Rectal smooth muscle tissue (tissue), 1 donor: Measurements from ENCODE around the gene HMG20A.

Source experiments
- H3K27ac ChIP-seq: one replicate; pipeline ENCODE4 v1.7.0; 2013; ENCODE audit warnings: low read depth, low read length, inconsistent platforms
- H3K27me3 ChIP-seq: one replicate; pipeline ENCODE4 v1.7.0; 2013; ENCODE audit warnings: low read length; ENCODE audit not compliant: control insufficient read depth, insufficient read depth
- H3K36me3 ChIP-seq: one replicate; pipeline ENCODE4 v1.7.0; 2013; ENCODE audit warnings: low read length; ENCODE audit not compliant: control insufficient read depth, insufficient read depth
- H3K4me1 ChIP-seq: one replicate; pipeline ENCODE4 v1.7.0; 2013; ENCODE audit warnings: low read length; ENCODE audit not compliant: control insufficient read depth, insufficient read depth
- H3K4me3 ChIP-seq: one replicate; pipeline ENCODE4 v1.7.0; 2013; ENCODE audit warnings: low read length
- H3K9ac ChIP-seq: one replicate; pipeline ENCODE4 v1.7.0; 2013; ENCODE audit warnings: low read length

Gene HMG20A

GRCh38 chr15:77454951-77455350, 34.3 kb downstream of the HMG20A start:
- no peaks in the 10 kb centered on the region for H3K27me3 ChIP-seq
- peaks cover 11% of the 10 kb centered on the region for H3K4me1 ChIP-seq
- H3K9ac ChIP-seq = no peak overlapping the region
- peaks cover 2% of the 10 kb centered on the region for H3K36me3 ChIP-seq
- H3K27ac ChIP-seq = peak overlapping the region; percentile 4
- no peak overlapping the region for H3K4me3 ChIP-seq

GRCh38 chr15:77455696-77456321, 35.1 kb downstream of the HMG20A start:
- Histone ChIP-seq H3K36me3 (peaks cover 2% of the 10 kb centered on the region), H3K4me3 (no peak overlapping the region), H3K27me3 (no peaks in the 10 kb centered on the region), H3K9ac (no peak overlapping the region), H3K27ac (peak overlapping the region; percentile 54), H3K4me1 (peaks cover 11% of the 10 kb centered on the region)

GRCh38 chr15:77456746-77457145, 36.1 kb downstream of the HMG20A start:
- peak overlapping the region; percentile 54 for H3K27ac ChIP-seq

GRCh38 chr15:77457191-77457904, 36.7 kb downstream of the HMG20A start:
- H3K27ac ChIP-seq = no peak overlapping the region

More at GRCh38 chr15:77456746-77457145, 36.1 kb downstream of the HMG20A start:
- no peak overlapping the region for H3K9ac ChIP-seq
- H3K4me3 ChIP-seq = no peak overlapping the region
- H3K27me3 ChIP-seq = no peaks in the 10 kb centered on the region
- no peaks in the 10 kb centered on the region for H3K36me3 ChIP-seq
- H3K4me1 ChIP-seq = peaks cover 11% of the 10 kb centered on the region

GRCh38 chr15:77457905-77458265, 37.2 kb downstream of the HMG20A start:
- peaks cover 11% of the 10 kb centered on the region for H3K4me1 ChIP-seq
- H3K27ac ChIP-seq = no peak overlapping the region
- no peak overlapping the region for H3K9ac ChIP-seq
- H3K4me3 ChIP-seq = no peak overlapping the region
- no peaks in the 10 kb centered on the region for H3K27me3 ChIP-seq
- no peaks in the 10 kb centered on the region for H3K36me3 ChIP-seq

More at GRCh38 chr15:77457191-77457904, 36.7 kb downstream of the HMG20A start:
- Histone ChIP-seq H3K36me3 (no peaks in the 10 kb centered on the region), H3K4me3 (no peak overlapping the region), H3K4me1 (peaks cover 11% of the 10 kb centered on the region), H3K9ac (no peak overlapping the region), H3K27me3 (no peaks in the 10 kb centered on the region)

- no peaks in the 10 kb centered on the region for H3K27me3 ChIP-seq
- H3K4me1 ChIP-seq = peaks cover 11% of the 10 kb centered on the region
- no peak overlapping the region for H3K9ac ChIP-seq
- H3K27ac ChIP-seq = no peak overlapping the region
- H3K4me3 ChIP-seq = no peak overlapping the region
- H3K36me3 ChIP-seq = peaks cover 3% of the 10 kb centered on the region
These were observed 38.3 kb downstream of the HMG20A start for GRCh38 chr15:77459031-77459430.

- Histone ChIP-seq H3K27me3 (no peaks in the 10 kb centered on the region), H3K27ac (no peak overlapping the region), H3K4me3 (no peak overlapping the region), H3K9ac (no peak overlapping the region), H3K36me3 (peaks cover 5% of the 10 kb centered on the region), H3K4me1 (peaks cover 8% of the 10 kb centered on the region)
These were observed 40.8 kb downstream of the HMG20A start for GRCh38 chr15:77461486-77461885.

- H3K9ac ChIP-seq = no peak overlapping the region
- H3K4me3 ChIP-seq = no peak overlapping the region
- no peak overlapping the region for H3K27ac ChIP-seq
- no peaks in the 10 kb centered on the region for H3K27me3 ChIP-seq
- no peaks in the 10 kb centered on the region for H3K4me1 ChIP-seq
- H3K36me3 ChIP-seq = peaks cover 5% of the 10 kb centered on the region
These were observed 43.6 kb downstream of the HMG20A start for GRCh38 chr15:77464129-77464865.

- Histone ChIP-seq H3K27me3 (no peaks in the 10 kb centered on the region), H3K4me1 (no peaks in the 10 kb centered on the region), H3K9ac (no peak overlapping the region), H3K4me3 (no peak overlapping the region), H3K27ac (no peak overlapping the region), H3K36me3 (peaks cover 7% of the 10 kb centered on the region)
These were observed 45.8 kb downstream of the HMG20A start for GRCh38 chr15:77466521-77466920.

- no peak overlapping the region for H3K9ac ChIP-seq
- H3K27me3 ChIP-seq = no peaks in the 10 kb centered on the region
- no peak overlapping the region for H3K27ac ChIP-seq
- H3K4me1 ChIP-seq = no peaks in the 10 kb centered on the region
- H3K4me3 ChIP-seq = no peak overlapping the region
- peaks cover 11% of the 10 kb centered on the region for H3K36me3 ChIP-seq
These were observed 48.2 kb downstream of the HMG20A start for GRCh38 chr15:77468896-77469295.

GRCh38 chr15:77470235-77470634, 49.5 kb downstream of the HMG20A start:
- H3K27me3 ChIP-seq = no peaks in the 10 kb centered on the region
- no peak overlapping the region for H3K27ac ChIP-seq
- H3K4me1 ChIP-seq = no peaks in the 10 kb centered on the region
- H3K9ac ChIP-seq = no peak overlapping the region
- no peak overlapping the region for H3K4me3 ChIP-seq
- peaks cover 10% of the 10 kb centered on the region for H3K36me3 ChIP-seq

GRCh38 chr15:77473328-77473727, 52.6 kb downstream of the HMG20A start:
- no peak overlapping the region for H3K4me3 ChIP-seq
- no peaks in the 10 kb centered on the region for H3K27me3 ChIP-seq
- H3K36me3 ChIP-seq = peaks cover 15% of the 10 kb centered on the region
- H3K4me1 ChIP-seq = no peaks in the 10 kb centered on the region
- H3K9ac ChIP-seq = no peak overlapping the region
- H3K27ac ChIP-seq = no peak overlapping the region
